HepG2 (cell line): ENCODE results near the gene SPNS1. TPM values are rescaled to one million over a fixed set of nuclear protein-coding genes. Genes with fewer than 3 reads are reported as not detected.

Source experiments
- ARNT ChIP-seq: fragments of 450-650 bp; IDR thresholded peaks from 2 replicates; pipeline ENCODE4 v1.6.1; 2017
- BCLAF1 ChIP-seq: fragments of 450-650 bp; IDR thresholded peaks from 2 replicates; pipeline ENCODE4 v1.6.1; 2017; ENCODE audit warnings: mild to moderate bottlenecking
- EZH2 ChIP-seq: conservative IDR thresholded peaks from 2 replicates; pipeline ENCODE4 v1.6.1; 2012; ENCODE audit warnings: mild to moderate bottlenecking, low read depth, low read length, moderate library complexity
- HMGXB4 ChIP-seq, 2 experiments: sonication (generic) in 1 of 2; formaldehyde crosslinking in 1 of 2; IDR thresholded peaks; 2 replicates each; pipeline versions ENCODE4 v1.4.0 to v1.6.1; 2018 to 2020; ENCODE audit warnings: missing genetic modification reagents in 2 of 2, borderline replicate concordance in 1 of 2, low read depth in 1 of 2, mild to moderate bottlenecking in 1 of 2, missing biosample characterization in 1 of 2
- NCOA5 ChIP-seq: sonication (generic); formaldehyde crosslinking; IDR thresholded peaks from 2 replicates; pipeline ENCODE4 v1.4.0; 2020; ENCODE audit warnings: missing genetic modification reagents
- NR2C2 ChIP-seq: sonication (generic); formaldehyde crosslinking; IDR thresholded peaks from 2 replicates; pipeline ENCODE4 v1.4.0; 2020; ENCODE audit warnings: missing genetic modification reagents, mild to moderate bottlenecking, moderate library complexity, borderline replicate concordance
- POGZ ChIP-seq: sonication (generic); formaldehyde crosslinking; IDR thresholded peaks from 2 replicates; pipeline ENCODE4 v1.4.0; 2020; ENCODE audit warnings: mild to moderate bottlenecking, missing genetic modification reagents
- REST ChIP-seq, 2 experiments: IDR thresholded peaks; 2 replicates each; pipeline ENCODE4 v1.6.1; 2011 to 2012; ENCODE audit warnings: low read length in 2 of 2, borderline replicate concordance in 1 of 2, low read depth in 1 of 2, mild to moderate bottlenecking in 1 of 2, moderate library complexity in 1 of 2
- TMF1 ChIP-seq: sonication (generic); formaldehyde crosslinking; IDR thresholded peaks from 2 replicates; pipeline ENCODE4 v1.8.1; 2022; ENCODE audit warnings: low read depth, missing genetic modification reagents
- ZBED4 ChIP-seq: sonication (generic); formaldehyde crosslinking; IDR thresholded peaks from 2 replicates; pipeline ENCODE4 v1.4.0; 2020; ENCODE audit warnings: missing genetic modification reagents, borderline replicate concordance
- ZBTB43 ChIP-seq: sonication (generic); formaldehyde crosslinking; conservative IDR thresholded peaks from 2 replicates; pipeline ENCODE4 v1.4.0; 2020; ENCODE audit warnings: missing genetic modification reagents
- ZNF383 ChIP-seq: sonication (generic); formaldehyde crosslinking; IDR thresholded peaks from 2 replicates; pipeline ENCODE4 v1.4.0; 2020; ENCODE audit warnings: missing genetic modification reagents, mild to moderate bottlenecking, borderline replicate concordance
- ZNF598 ChIP-seq: sonication (generic); formaldehyde crosslinking; IDR thresholded peaks from 2 replicates; pipeline ENCODE4 v1.5.1; 2020; ENCODE audit warnings: mild to moderate bottlenecking, missing genetic modification reagents, borderline replicate concordance
- ZNF672 ChIP-seq: sonication (generic); formaldehyde crosslinking; IDR thresholded peaks from 2 replicates; pipeline ENCODE4 v1.8.1; 2022; ENCODE audit warnings: missing genetic modification reagents
- ZNF816 ChIP-seq: sonication (generic); formaldehyde crosslinking; IDR thresholded peaks from 2 replicates; pipeline ENCODE4 v1.8.0; 2022; ENCODE audit warnings: missing genetic modification reagents, mild to moderate bottlenecking, borderline replicate concordance
- polyA plus RNA-seq, 8 experiments: library from polyadenylated mRNA; depleted of rRNA in 3 of 8; stranded (reverse) in 7 of 8; unstranded in 1 of 8; fragments of >200 nt; fragmentation: Illumina TruSeq in 4 of 8; extraction: Trizol in 4 of 8; gene quantifications; 2 replicates each; pipeline versions ENCODE4 v1.2.1 to v1.2.3, GENCODE V29; 2011 to 2016; ENCODE audit warnings: low read depth in 4 of 8, missing spikeins in 1 of 8, mixed read lengths in 1 of 8; ENCODE audit not compliant: insufficient read depth in 1 of 8
- total RNA-seq, 5 experiments: library from RNA; depleted of rRNA; stranded (reverse); fragments of >200 nt; fragmentation: Illumina TruSeq; extraction: Trizol; gene quantifications; 2 replicates each; pipeline ENCODE4 v1.2.3, GENCODE V29; 2016; ENCODE audit warnings: low read depth in 1 of 5

SPNS1 gene
- total and polyA plus RNA-seq, 2 of the 13 experiments (the other 11 are each of a cell fraction or from before 2014, with no cell fraction given), result 25.6 to 38.8 TPM

- TF ChIP-seq REST (IDR thresholded peaks at IDR 0.05; ENCODE audit: borderline replicate concordance in 1 of 2, low read depth in 1 of 2, low read length in 2 of 2) (no peak), ZBED4 (CRISPR knock-in tag) (peak; percentile 59; the same call in 1 of the 2 replicates), ZNF816 (CRISPR knock-in tag) (no peak), HMGXB4 (CRISPR knock-in tag; IDR thresholded peaks at IDR 0.05; ENCODE audit: borderline replicate concordance in 1 of 2, low read depth in 1 of 2) (peak in 1 of 2 experiments; percentile 48; a peak in 1 of 4 replicates), ZNF383 (no peak), POGZ (peak; percentile 15; the same call in 1 of the 2 replicates), ZBTB43 (CRISPR knock-in tag) (0 out of 2 replicates have a peak, but pooled peaks have one; percentile 62), EZH2 (no peak), ZNF598 (no peak), NCOA5 (CRISPR knock-in tag) (no peak), ARNT (no peak), TMF1 (no peak), BCLAF1 (no peak), NR2C2 (0 out of 2 replicates have a peak, but pooled peaks have one; percentile 57), ZNF672 (no peak)
Measured at GRCh38 chr16:28936784-28937155, 37.8 kb upstream of the SPNS1 start (continued).
